Esophagus muscularis mucosa (tissue), 3 donors: ENCODE data around the gene ZNF641.

Experiments used
- POLR2A ChIP-seq: fragments of 450-650 bp; IDR thresholded peaks from one replicate; pipeline ENCODE4 v1.6.1; 2017; ENCODE audit warnings: antibody characterized with exemption, moderate library complexity, mild to moderate bottlenecking, low read depth
- TF ChIP-seq, protein P1 (sequence below), 3 experiments: fragments of 200-600 bp in 2 of 3; fragments of 450-650 bp in 1 of 3; sonication (generic) in 2 of 3; IDR thresholded peaks; one replicate each; pipeline ENCODE4 v1.5.1; 2017 to 2019; ENCODE audit warnings: antibody characterized with exemption in 3 of 3, mild to moderate bottlenecking in 2 of 3, moderate library complexity in 1 of 3

DNA sequence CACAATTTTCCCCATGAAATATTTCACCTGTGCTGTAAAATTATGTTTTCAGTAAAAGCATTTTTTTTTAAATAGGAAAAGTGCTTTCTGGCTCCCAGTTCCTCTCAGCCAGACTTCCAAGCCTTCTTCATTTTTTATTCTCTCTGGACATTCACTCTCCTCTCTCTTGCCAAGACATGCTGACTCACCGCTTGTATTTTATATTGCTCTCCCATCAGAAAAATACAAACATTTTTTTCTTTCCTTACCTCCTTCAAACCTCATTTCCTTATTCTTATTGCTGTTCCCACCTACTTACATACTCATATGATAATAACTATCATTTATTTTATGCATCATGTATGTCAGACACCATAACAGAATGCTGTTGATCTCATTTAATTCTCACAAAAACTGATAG is 37.7 kb upstream of the ZNF641 start:
- no peak for TF ChIP-seq POLR2A
- TF ChIP-seq, protein P1, sequence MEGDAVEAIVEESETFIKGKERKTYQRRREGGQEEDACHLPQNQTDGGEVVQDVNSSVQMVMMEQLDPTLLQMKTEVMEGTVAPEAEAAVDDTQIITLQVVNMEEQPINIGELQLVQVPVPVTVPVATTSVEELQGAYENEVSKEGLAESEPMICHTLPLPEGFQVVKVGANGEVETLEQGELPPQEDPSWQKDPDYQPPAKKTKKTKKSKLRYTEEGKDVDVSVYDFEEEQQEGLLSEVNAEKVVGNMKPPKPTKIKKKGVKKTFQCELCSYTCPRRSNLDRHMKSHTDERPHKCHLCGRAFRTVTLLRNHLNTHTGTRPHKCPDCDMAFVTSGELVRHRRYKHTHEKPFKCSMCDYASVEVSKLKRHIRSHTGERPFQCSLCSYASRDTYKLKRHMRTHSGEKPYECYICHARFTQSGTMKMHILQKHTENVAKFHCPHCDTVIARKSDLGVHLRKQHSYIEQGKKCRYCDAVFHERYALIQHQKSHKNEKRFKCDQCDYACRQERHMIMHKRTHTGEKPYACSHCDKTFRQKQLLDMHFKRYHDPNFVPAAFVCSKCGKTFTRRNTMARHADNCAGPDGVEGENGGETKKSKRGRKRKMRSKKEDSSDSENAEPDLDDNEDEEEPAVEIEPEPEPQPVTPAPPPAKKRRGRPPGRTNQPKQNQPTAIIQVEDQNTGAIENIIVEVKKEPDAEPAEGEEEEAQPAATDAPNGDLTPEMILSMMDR (IDR thresholded peaks at IDR 0.05) = no peak
